Activated naive CD4-positive, alpha-beta T cell treated with anti-CD3 and anti-CD28 coated beads, Interleukin-2, amount 10 ng/mL, durations not matched to agents 7 days and 5 days (primary cell): ENCODE results near the gene HMCN2.

ENCODE experiments used
- CTCF ChIA-PET: fragments of 350-600 bp; sonication (Branson Sonifier 250); formaldehyde crosslinking; loops from one replicate; lab custom pipeline; 2021; ENCODE audit warnings: antibody characterized with exemption; lab: Charles Lee
- DNase-seq: peaks from one replicate; pipeline ENCODE4 v3.0.0-alpha.2; 2020
- H3K27ac Mint-ChIP-seq: one replicate; pipeline ENCODE4 v1.8.0; 2021; ENCODE audit warnings: mild to moderate bottlenecking, moderate library complexity, mixed read lengths
- H3K27me3 Mint-ChIP-seq: one replicate; pipeline ENCODE4 v1.8.0; 2021; ENCODE audit warnings: mild to moderate bottlenecking, mixed read lengths
- H3K36me3 Mint-ChIP-seq: one replicate; pipeline ENCODE4 v1.8.0; 2021; ENCODE audit warnings: mixed read lengths
- H3K4me1 Mint-ChIP-seq: one replicate; pipeline ENCODE4 v1.8.0; 2021; ENCODE audit warnings: mixed read lengths
- H3K4me3 Mint-ChIP-seq: one replicate; pipeline ENCODE4 v1.8.0; 2021; ENCODE audit warnings: mild to moderate bottlenecking, moderate library complexity, mixed read lengths
- H3K9me3 Mint-ChIP-seq: one replicate; pipeline ENCODE4 v1.8.0; 2021; ENCODE audit warnings: mixed read lengths

HMCN2 gene

DNA sequence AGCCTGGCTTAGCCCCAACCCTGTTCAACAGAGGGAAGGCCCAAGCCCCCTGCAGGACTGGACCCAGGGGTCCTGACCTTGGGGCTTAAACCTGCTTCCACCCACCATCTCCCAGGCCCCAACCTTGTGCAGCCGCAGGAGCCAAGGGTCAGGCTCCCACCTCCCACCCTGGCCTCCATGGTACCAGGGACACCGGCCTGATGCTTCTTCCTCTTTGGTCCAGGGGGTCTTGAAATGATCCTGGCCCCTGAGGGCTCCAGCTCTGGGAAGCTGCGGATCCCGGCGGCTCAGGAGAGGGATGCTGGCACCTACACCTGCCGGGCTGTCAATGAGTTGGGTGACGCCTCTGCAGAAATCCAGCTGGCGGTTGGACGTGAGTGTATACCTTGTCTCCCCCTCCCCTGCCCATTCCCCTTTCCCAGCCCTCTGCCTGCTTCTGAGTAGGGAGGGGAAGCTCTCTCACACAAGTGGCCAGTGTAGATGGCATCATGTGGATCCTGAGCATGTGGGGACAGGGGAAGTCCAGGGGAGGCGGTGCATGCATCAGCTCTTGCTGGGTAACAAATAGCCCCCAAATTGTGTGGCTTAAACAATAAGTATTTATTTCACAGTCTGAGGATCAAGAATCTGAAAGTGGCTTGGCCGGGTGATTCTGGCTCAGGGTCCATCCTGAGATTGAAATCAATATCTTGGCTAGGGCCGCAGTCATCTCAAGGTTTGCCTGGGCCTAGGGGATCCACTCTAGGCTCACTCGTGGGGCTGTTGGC lies 44.3 kb downstream of the HMCN2 start:
- H3K36me3 Mint-ChIP-seq, result no peaks in the 10 kb centered on the region
- CTCF ChIA-PET, result no interaction called here
- no peak for DNase-seq
- peaks cover 9% of the 10 kb centered on the region for H3K27me3 Mint-ChIP-seq
- H3K4me1 Mint-ChIP-seq, result no peaks in the 10 kb centered on the region
- H3K9me3 Mint-ChIP-seq, result no peaks in the 10 kb centered on the region
- no peak overlapping the region for H3K4me3 Mint-ChIP-seq
- no peak overlapping the region for H3K27ac Mint-ChIP-seq

DNA sequence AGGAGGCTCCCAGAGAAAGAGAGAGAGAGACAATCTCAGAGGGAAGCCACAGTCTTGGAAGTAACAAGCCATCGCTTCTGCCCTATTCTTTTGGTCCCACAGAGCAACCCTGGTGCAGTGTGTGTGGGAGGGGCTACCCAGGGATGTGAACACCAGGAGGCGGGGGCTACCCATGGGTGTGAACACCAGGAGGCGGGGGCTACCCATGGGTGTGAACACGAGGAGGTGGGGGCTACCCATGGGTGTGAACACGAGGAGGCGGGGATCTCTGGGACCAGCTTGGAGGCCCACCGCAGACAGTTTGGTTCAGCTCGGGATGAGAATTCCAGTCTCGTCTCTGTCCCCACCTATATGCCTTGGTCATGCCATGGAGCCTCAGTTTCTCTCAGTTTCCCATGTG lies 44.9 kb downstream of the HMCN2 start:
- no peak overlapping the region for H3K27ac Mint-ChIP-seq
- H3K27me3 Mint-ChIP-seq, result peaks cover 3% of the 10 kb centered on the region
- H3K4me1 Mint-ChIP-seq, result no peaks in the 10 kb centered on the region
- H3K4me3 Mint-ChIP-seq, result no peak overlapping the region
- CTCF ChIA-PET, result no interaction called here
- H3K36me3 Mint-ChIP-seq, result no peaks in the 10 kb centered on the region
- H3K9me3 Mint-ChIP-seq, result no peaks in the 10 kb centered on the region
- DNase-seq, result no peak

DNA sequence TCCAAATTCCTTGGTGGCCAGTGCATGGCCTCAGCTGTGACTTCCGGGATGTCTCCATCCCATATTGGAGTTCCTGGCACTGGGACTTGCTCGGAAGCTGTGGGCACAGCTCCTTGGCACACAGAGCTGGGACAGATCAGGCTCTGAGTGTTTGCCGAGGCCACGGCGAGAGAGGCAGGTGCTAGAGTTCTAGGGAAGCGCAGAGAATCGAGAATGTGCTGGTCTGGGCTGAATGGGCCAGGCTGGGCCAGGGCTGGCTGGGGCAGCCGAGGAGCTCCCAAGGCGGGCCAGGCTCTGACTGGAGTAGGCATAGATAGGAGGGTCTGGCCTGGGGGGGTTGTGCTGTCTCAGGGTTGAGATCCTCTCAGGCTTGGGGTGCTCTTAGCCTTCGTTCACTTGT lies 45.4 kb downstream of the HMCN2 start:
- no peaks in the 10 kb centered on the region for H3K9me3 Mint-ChIP-seq
- no peak for DNase-seq
- H3K36me3 Mint-ChIP-seq, result no peaks in the 10 kb centered on the region
- CTCF ChIA-PET, result no interaction called here
- no peak overlapping the region for H3K4me3 Mint-ChIP-seq
- no peak overlapping the region for H3K27ac Mint-ChIP-seq
- peaks cover 6% of the 10 kb centered on the region for H3K27me3 Mint-ChIP-seq
- H3K4me1 Mint-ChIP-seq, result no peaks in the 10 kb centered on the region

DNA sequence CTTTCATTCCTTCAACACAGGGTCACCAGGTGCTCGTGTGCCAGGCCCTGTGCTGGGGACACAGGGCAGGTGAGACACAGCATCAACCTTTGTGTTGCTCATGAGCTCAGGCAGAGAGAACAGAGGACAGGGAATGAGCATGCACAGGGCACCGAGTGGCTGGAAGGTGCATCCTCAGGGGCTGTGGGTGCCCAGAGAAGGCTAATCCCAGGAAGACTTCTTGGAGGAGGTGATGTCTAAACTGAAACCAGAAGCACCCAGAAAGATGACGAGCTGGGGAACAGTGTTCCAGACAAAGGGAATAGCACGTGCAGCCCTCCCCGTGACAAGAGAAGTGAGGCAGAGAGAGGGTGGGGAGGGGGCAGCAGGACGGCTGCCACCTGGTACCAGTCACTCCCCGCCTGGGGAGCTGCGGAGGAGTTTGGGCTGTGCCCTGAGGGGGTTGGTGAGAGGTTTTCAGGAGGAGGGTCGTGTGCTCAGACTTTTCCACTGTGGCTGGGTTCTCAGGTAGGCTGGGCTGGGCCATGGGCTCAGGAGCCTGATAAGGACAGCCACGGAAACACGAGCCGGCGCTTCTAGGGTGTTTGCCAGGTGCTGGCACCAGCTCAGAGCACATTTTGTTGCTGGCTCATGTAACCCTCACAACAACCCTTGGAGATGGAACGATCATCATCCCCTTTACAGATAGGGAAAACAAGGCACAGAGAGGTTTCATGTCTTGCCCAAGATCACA lies 46.0 kb downstream of the HMCN2 start:
- CTCF ChIA-PET, result no interaction called here
- Mint-ChIP-seq H3K27ac (no peak overlapping the region), H3K9me3 (no peaks in the 10 kb centered on the region)

DNA sequence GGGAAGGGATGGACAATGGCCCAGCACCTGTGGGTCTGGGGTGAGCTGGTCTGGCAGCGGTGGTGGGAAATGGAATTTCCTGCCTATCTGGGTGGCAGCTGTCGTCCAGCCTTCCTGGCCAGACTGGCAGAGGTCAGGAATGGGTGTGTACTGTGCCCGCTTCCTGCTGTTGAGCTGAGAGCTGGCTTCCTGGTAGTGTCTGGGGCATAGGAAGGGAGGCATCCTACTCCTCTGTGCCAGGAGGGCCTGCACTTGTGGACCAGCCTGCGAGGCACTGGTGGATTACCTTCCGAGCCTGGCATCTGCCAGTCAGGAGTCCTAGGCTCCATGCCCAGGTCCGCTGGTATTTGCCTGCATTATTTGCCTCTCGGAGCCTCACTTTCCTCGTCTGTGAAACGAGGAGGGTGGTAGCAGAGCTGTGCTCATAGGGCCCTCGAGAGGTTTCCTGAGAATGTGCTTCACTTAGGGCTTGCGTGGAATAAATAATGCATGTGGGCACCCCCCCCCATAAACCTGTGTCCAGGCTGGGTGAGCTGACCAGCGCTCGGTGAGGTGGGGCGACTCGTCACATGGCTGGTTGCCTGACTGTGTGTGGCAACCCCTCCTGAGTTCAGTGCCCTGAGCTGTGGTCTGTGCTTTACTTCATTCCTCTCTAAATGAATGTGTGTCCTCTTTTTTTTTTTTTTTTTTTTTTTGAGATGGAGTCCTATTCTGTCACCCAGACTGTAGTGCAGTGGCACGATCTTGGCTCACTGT lies 47.7 kb downstream of the HMCN2 start:
- no peak overlapping the region for H3K27ac Mint-ChIP-seq
- no peak overlapping the region for H3K4me3 Mint-ChIP-seq
- no peaks in the 10 kb centered on the region for H3K36me3 Mint-ChIP-seq
- no peak for DNase-seq
- H3K9me3 Mint-ChIP-seq, result no peaks in the 10 kb centered on the region
- CTCF ChIA-PET, result no interaction called here
- H3K4me1 Mint-ChIP-seq, result no peaks in the 10 kb centered on the region
- peaks cover 22% of the 10 kb centered on the region for H3K27me3 Mint-ChIP-seq

More for the DNA sequence above, 46.0 kb downstream of the HMCN2 start:
- Mint-ChIP-seq H3K36me3 (no peaks in the 10 kb centered on the region), H3K4me1 (no peaks in the 10 kb centered on the region), H3K27me3 (peaks cover 9% of the 10 kb centered on the region), H3K4me3 (no peak overlapping the region)
- DNase-seq, result no peak

DNA sequence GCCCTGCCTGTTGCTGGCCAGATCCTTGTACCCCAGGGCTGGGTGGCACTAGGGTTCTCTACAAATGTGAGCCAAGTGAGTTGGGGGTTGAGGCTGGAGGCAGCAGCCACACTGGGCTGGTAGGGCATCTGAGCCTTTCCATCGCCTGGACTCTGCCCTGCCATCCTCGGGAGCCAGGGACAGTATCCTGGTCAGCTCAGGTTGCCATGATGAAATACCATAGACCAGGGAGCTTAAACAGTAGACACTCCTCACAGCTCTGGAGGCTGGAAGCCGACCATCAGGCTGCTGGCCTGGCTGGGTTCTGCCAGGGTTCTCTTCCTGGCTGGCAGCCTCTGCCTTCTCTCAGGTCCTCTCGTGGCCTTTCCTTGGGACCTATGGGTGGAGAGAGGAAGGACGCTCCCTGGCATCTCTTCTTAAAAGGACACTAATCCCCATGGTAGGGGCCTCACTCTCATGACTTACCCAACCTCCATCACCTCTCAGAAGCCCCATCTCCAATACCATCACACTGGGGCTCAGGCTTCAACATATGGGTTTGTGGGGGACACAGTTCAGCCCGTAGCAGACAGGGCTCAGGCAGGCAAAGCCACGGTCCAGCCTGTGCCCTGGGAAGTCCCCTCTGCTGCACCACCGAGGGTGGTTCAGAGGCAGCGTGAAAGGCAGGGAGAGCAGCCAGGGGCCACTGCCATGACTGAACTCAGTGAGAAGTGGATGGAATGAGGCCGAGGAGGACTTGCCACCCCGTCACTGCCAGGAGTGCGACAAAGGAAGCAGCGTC lies 50.1 kb downstream of the HMCN2 start:
- no peak for DNase-seq
- CTCF ChIA-PET, result no interaction called here
- H3K27ac Mint-ChIP-seq, result no peak overlapping the region
- no peaks in the 10 kb centered on the region for H3K36me3 Mint-ChIP-seq
- peaks cover 37% of the 10 kb centered on the region for H3K27me3 Mint-ChIP-seq
- H3K4me1 Mint-ChIP-seq, result no peaks in the 10 kb centered on the region
- H3K4me3 Mint-ChIP-seq, result no peak overlapping the region
- H3K9me3 Mint-ChIP-seq, result no peaks in the 10 kb centered on the region

DNA sequence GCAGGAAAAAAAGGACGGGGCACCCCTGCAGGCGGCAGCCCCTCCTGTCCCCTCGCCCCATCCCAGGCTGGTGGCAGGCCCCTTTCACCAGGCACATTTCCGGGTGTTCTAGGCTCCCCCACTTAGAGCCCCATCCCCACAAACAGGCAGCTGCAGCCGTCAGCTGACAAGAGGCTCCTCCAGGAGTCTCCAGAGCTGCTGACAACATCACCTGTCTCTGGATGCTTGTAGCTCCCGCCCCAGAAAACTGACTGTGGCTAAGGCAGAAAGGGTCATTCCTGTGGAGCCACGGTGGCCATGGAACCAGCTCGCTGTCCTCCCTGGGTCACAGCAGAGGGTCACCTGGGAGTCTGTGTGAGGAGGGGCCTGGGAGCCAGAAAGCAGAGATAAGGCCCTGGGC lies 50.9 kb downstream of the HMCN2 start:
- no peak for DNase-seq
- H3K4me1 Mint-ChIP-seq, result no peaks in the 10 kb centered on the region
- H3K9me3 Mint-ChIP-seq, result no peaks in the 10 kb centered on the region
- H3K4me3 Mint-ChIP-seq, result no peak overlapping the region
- no peak overlapping the region for H3K27ac Mint-ChIP-seq
- peaks cover 42% of the 10 kb centered on the region for H3K27me3 Mint-ChIP-seq
- H3K36me3 Mint-ChIP-seq, result no peaks in the 10 kb centered on the region
- CTCF ChIA-PET, result no interaction called here

DNA sequence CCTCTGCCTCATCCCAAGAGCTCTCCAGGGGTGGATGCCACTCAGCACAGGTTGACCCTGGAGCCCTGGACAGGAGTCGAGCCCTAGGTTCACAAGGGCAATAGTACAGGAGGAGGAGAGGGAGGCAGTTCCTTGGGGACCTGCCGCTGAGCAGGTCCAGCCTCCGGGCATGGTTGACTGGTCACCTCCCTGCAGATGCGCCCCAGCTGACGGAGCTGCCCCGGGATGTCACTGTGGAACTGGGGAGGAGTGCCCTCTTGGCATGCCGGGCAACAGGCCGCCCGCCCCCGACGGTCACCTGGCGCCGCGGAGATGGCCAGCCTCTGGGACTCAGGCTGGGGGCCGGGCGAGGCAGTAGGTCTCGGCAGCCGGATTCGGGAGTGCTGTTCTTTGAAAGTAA lies 53.7 kb downstream of the HMCN2 start:
- DNase-seq, result no peak
- Mint-ChIP-seq H3K36me3 (no peaks in the 10 kb centered on the region), H3K27ac (no peak overlapping the region), H3K4me3 (no peak overlapping the region), H3K4me1 (no peaks in the 10 kb centered on the region), H3K9me3 (no peaks in the 10 kb centered on the region), H3K27me3 (peaks cover 52% of the 10 kb centered on the region)
- CTCF ChIA-PET, result no interaction called here

DNA sequence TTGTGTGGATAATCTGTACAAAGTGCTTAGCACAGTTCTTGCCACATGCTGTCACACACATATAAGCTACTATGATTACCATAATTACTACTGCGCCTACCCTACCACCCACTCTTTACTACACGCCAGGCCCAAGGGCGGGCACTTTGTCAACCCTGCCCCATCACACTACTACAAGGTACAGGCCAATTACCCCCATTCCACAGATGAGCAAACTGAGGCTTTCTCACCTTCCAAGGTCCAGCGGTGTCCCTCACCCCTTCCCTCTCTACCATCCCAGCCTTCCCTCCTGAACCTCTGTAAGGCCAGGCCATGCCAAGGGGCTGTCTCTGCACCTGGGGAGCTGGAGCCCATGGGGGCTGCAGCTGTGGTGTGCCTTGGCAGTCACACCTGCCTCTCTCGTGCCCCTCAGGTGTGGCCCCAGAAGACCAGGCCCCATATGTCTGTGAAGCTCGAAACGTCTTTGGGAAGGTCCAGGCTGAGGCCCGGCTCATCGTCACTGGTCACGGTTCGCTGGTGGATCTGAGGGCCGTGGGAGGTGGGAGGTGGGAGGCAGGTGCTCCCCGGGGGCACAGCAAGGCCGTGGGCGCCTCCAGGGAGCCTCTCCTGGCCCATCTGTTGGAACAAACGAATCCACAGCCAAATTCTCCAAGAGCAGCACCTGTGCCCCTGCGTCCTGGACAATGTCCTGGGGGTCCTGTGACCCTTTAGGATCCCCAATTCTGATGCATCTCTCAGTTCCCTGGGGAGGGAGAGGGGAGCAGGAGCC lies 54.6 kb downstream of the HMCN2 start:
- Mint-ChIP-seq H3K27me3 (peaks cover 57% of the 10 kb centered on the region), H3K4me1 (no peaks in the 10 kb centered on the region), H3K4me3 (no peak overlapping the region)

DNA sequence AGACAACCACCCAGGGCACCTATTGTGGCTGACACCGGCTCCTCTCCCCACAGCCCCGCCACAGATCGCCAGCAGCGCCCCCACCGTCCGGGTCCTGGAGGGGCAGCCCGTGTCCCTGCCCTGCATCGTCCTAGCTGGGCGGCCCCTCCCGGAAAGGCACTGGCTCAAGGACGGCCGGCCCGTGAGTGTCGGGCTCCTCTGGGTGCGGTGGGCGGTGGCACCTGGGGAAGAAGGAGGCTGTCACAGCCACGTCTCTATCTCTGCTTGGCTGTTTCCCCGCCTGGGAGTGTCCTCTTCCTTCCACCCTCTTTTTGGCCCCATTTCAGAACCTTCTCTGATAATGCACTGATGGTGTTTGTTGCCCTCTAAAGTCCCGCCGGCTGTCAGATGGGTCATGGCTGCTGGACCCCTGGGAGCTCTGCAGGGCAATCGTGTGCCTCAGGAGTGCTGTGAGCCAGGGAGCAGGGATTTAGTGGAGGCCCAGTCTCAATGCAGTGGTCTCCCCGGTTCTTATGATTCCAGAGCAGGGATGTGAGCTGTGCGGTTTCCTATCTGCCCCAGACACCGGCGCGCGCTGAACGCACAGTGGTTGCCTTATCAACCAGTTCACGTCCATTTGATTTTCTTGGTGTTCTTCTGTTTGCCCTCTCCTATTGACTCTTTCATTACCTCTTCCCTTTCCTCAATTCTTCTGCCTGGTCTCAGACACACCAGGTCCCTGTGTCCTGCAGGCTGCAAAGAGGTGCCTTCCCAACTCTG lies 55.3 kb downstream of the HMCN2 start:
- H3K4me1 Mint-ChIP-seq, result no peaks in the 10 kb centered on the region
- no peak for DNase-seq
- CTCF ChIA-PET, result no interaction called here
- H3K4me3 Mint-ChIP-seq, result no peak overlapping the region
- no peaks in the 10 kb centered on the region for H3K36me3 Mint-ChIP-seq
- peaks cover 55% of the 10 kb centered on the region for H3K27me3 Mint-ChIP-seq
- no peaks in the 10 kb centered on the region for H3K9me3 Mint-ChIP-seq
- H3K27ac Mint-ChIP-seq, result no peak overlapping the region

More for the DNA sequence above, 54.6 kb downstream of the HMCN2 start:
- H3K27ac Mint-ChIP-seq, result no peak overlapping the region
- CTCF ChIA-PET, result no interaction called here
- H3K9me3 Mint-ChIP-seq, result no peaks in the 10 kb centered on the region
- no peaks in the 10 kb centered on the region for H3K36me3 Mint-ChIP-seq
- DNase-seq, result no peak

DNA sequence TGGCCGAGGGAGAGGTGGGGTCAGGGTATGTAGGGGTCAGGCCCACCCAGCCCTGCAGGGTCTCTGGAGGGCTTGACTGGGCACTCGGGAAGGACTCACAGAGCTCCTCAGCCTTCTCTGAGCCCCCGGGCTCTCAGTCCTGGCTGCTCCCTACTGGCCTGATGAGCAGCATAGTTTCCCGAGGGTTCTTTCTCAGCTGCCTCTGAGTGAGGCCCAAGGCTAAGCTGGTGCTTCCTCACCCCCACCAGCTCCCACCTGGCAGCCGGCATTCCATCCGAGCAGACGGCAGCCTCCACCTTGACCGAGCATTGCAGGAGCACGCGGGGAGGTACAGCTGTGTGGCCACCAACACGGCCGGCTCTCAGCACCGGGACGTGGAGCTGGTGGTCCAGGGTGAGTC lies 56.0 kb downstream of the HMCN2 start:
- CTCF ChIA-PET, result no interaction called here
- Mint-ChIP-seq H3K4me3 (no peak overlapping the region), H3K36me3 (no peaks in the 10 kb centered on the region), H3K4me1 (no peaks in the 10 kb centered on the region), H3K9me3 (no peaks in the 10 kb centered on the region), H3K27me3 (peaks cover 58% of the 10 kb centered on the region), H3K27ac (no peak overlapping the region)
- no peak for DNase-seq

DNA sequence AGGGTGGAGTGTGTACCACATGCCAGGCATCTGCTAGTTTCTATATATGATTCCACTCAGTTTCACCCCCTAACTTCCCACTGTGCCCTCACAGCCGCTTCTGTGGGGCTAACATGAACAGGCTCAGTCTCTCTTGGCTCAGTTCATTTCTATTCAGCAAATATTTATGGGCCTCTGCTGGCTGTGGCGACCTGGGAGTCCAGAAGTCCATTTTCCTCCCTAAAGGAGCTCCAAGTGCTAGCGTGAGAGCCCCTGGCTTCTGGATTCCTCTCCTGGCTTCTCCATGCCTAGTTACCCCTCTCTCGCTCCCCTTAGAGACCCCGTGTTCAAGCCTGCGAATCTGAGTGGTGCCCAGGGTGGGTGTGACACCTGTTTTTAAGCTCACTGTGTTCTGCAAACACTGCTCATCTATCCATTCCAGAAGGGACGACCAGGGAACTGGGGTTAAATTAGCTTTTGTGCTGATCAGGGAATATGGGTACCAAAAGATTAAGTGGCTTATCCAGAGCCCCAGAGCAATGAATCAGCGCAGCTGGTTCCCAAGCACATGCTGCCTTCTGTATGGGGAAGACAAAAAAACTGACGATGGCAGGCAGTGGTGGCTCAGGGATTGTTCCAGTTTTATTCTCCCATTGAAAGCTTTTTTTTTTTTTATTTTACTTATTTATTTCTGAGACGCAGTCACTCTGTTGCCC lies 57.6 kb downstream of the HMCN2 start:
- Mint-ChIP-seq H3K9me3 (no peaks in the 10 kb centered on the region), H3K4me3 (no peak overlapping the region), H3K27ac (no peak overlapping the region), H3K36me3 (no peaks in the 10 kb centered on the region), H3K27me3 (peaks cover 61% of the 10 kb centered on the region), H3K4me1 (no peaks in the 10 kb centered on the region)
- no peak for DNase-seq
- CTCF ChIA-PET, result interaction anchor here (1.5 kb wide), 1 partner anchor 17 kb away, joined by 4 read pairs; no protein-coding TSS in a partner anchor
